Upper lobe of left lung (tissue), 6 donors: ENCODE measurements around the gene KAZN. TPM values are rescaled to one million over a fixed set of nuclear protein-coding genes. Genes with fewer than 3 reads are reported as not detected.

Experiments
- ATAC-seq, 2 donors: fragments of 200-7000 bp; cut with Tn5 transposase; one replicate each; pipeline ENCODE4 v1.9.1; 2022; ENCODE audit warnings: mild to moderate bottlenecking in 2 of 2, moderate library complexity in 2 of 2; ENCODE audit not compliant: low FRiP score in 2 of 2
- DNase-seq, 2 donors: peaks; one replicate each; pipeline ENCODE4 v3.0.0-alpha.2; 2019 to 2020
- H3K27ac ChIP-seq, 4 donors: fragments of 200-600 bp; sonication (generic); one replicate each; pipeline ENCODE4 v1.5.1; 2016 to 2019
- H3K27me3 ChIP-seq, 4 donors: fragments of 200-600 bp; sonication (generic); one replicate each; pipeline ENCODE4 v1.5.1; 2017 to 2019
- H3K36me3 ChIP-seq, 4 donors: fragments of 200-600 bp; sonication (generic); one replicate each; pipeline ENCODE4 v1.5.1; 2016 to 2019
- H3K4me1 ChIP-seq, 4 donors: fragments of 200-600 bp; sonication (generic); one replicate each; pipeline ENCODE4 v1.5.1; 2018 to 2019
- H3K4me3 ChIP-seq, 4 donors: fragments of 200-600 bp; sonication (generic); one replicate each; pipeline ENCODE4 v1.5.1; 2017 to 2019; ENCODE audit warnings: mild to moderate bottlenecking in 2 of 4, moderate library complexity in 1 of 4
- H3K9me3 ChIP-seq, 4 donors: fragments of 200-600 bp; sonication (generic); one replicate each; pipeline ENCODE4 v1.5.1; 2018 to 2019
- CTCF ChIP-seq, 6 experiments: fragments of 450-650 bp in 4 of 6; fragments of 200-600 bp in 2 of 6; sonication (generic) in 2 of 6; IDR thresholded peaks; one replicate each; pipeline ENCODE4 v1.5.1; 2016 to 2019; ENCODE audit warnings: antibody characterized with exemption in 6 of 6
- EP300 ChIP-seq, 4 donors: sonication (generic); formaldehyde crosslinking; IDR thresholded peaks; one replicate each; pipeline ENCODE4 v1.5.1; 2017; ENCODE audit warnings: antibody characterized with exemption in 4 of 4, control low read depth in 2 of 4
- POLR2A ChIP-seq, 4 donors: fragments of 450-650 bp; IDR thresholded peaks; one replicate each; pipeline ENCODE4 v1.5.1; 2016 to 2017; ENCODE audit warnings: antibody characterized with exemption in 4 of 4, mild to moderate bottlenecking in 2 of 4
- POLR2AphosphoS5 ChIP-seq, 2 donors: sonication (generic); formaldehyde crosslinking; IDR thresholded peaks; one replicate each; pipeline ENCODE4 v1.5.1; 2017; ENCODE audit warnings: antibody characterized with exemption in 2 of 2
- WGBS, 2 donors: methylation state at CpG; one replicate each; pipeline ENCODE4 v1.1.5; 2017 to 2018; 5-methylcytosine and 5-hydroxymethylcytosine counted together
- total RNA-seq, 6 donors: library from RNA; depleted of rRNA in 4 of 6; stranded (reverse); fragments of >200 nt in 4 of 6; gene quantifications; one replicate each; pipeline versions ENCODE4 v1.1.0 to v1.2.1, GENCODE V29; 2016 to 2021
- donor health status: DM: no; HTN: no; CAD: no; lungs with moderate emphysema.
- donor health status: DM: no; HTN: yes; CAD: no; lungs with severe emphysema.

The KAZN gene
- total RNA-seq, 6 donors from 2014 or later, result 11.5 to 30.0 (median 17.6) TPM

GRCh38 chr1:15026117-15026489 is 427.6 kb downstream of the KAZN start:
- Histone ChIP-seq H3K27ac (no peak overlapping the region), H3K36me3 (no peaks in the 10 kb centered on the region), H3K4me3 (no peak overlapping the region), H3K9me3 (no peaks in the 10 kb centered on the region), H3K4me1 (peaks cover 6 to 26% (median 15%) of the 10 kb centered on the region in 4 donors), H3K27me3 (no peaks in the 10 kb centered on the region)
- no peak for ATAC-seq
- TF ChIP-seq POLR2AphosphoS5 (IDR thresholded peaks at IDR 0.05) (no peak), POLR2A (IDR thresholded peaks at IDR 0.05) (no peak), EP300 (IDR thresholded peaks at IDR 0.05) (no peak), CTCF (IDR thresholded peaks at IDR 0.05) (no peak)
- DNase-seq, result no peak
- 76 to 79% methylated on average over 4 of the region's 4 CpGs for WGBS, 2 donors

GRCh38 chr1:15027515-15027986 is 429.1 kb downstream of the KAZN start:
- ATAC-seq (peak in 1 of 2 donors; percentile 84), DNase-seq (peak; percentile 61 to 72)
- WGBS, 2 donors, result 41 to 46% methylated on average over 9 to 12 of the region's 12 CpGs
- peaks cover 0 to 15% (median 7%) of the 10 kb centered on the region in 4 donors for H3K4me1 ChIP-seq
- H3K27me3 ChIP-seq, result no peaks in the 10 kb centered on the region
- no peak overlapping the region for H3K4me3 ChIP-seq
- H3K27ac ChIP-seq, result no peak overlapping the region
- no peaks in the 10 kb centered on the region for H3K9me3 ChIP-seq
- H3K36me3 ChIP-seq, result no peaks in the 10 kb centered on the region
- TF ChIP-seq POLR2AphosphoS5 (IDR thresholded peaks at IDR 0.05), result no peak
- TF ChIP-seq CTCF (IDR thresholded peaks at IDR 0.05), result peak; percentile 74 to 91 (median 82)

- H3K27ac ChIP-seq, result no peak overlapping the region
Observed at GRCh38 chr1:15028102-15028501, 429.6 kb downstream of the KAZN start.

GRCh38 chr1:15028616-15029015 is 430.1 kb downstream of the KAZN start:
- no peaks in the 10 kb centered on the region for H3K36me3 ChIP-seq
- no peaks in the 10 kb centered on the region for H3K9me3 ChIP-seq
- DNase-seq (no peak), ATAC-seq (no peak)
- H3K27ac ChIP-seq, result no peak overlapping the region
- WGBS, 2 donors, result 91% methylated on average over 7 of the region's 7 CpGs
- no peaks in the 10 kb centered on the region for H3K27me3 ChIP-seq
- H3K4me1 ChIP-seq, result peaks cover 0 to 7% (median 3%) of the 10 kb centered on the region in 4 donors
- no peak for TF ChIP-seq POLR2A (IDR thresholded peaks at IDR 0.05)
- no peak for TF ChIP-seq POLR2AphosphoS5 (IDR thresholded peaks at IDR 0.05)
- no peak for TF ChIP-seq EP300 (IDR thresholded peaks at IDR 0.05)
- TF ChIP-seq CTCF (IDR thresholded peaks at IDR 0.05), result no peak
- no peak overlapping the region for H3K4me3 ChIP-seq

More at GRCh38 chr1:15028102-15028501, 429.6 kb downstream of the KAZN start:
- ATAC-seq (peak in 1 of 2 donors; percentile 87), DNase-seq (no peak)
- H3K36me3 ChIP-seq, result no peaks in the 10 kb centered on the region
- no peak overlapping the region for H3K4me3 ChIP-seq
- H3K9me3 ChIP-seq, result no peaks in the 10 kb centered on the region
- TF ChIP-seq POLR2A (IDR thresholded peaks at IDR 0.05) (no peak), CTCF (IDR thresholded peaks at IDR 0.05) (no peak), EP300 (IDR thresholded peaks at IDR 0.05) (no peak), POLR2AphosphoS5 (IDR thresholded peaks at IDR 0.05) (no peak)
- H3K27me3 ChIP-seq, result no peaks in the 10 kb centered on the region
- peaks cover 0 to 12% (median 4%) of the 10 kb centered on the region in 4 donors for H3K4me1 ChIP-seq
- 48 to 61% methylated on average over 4 to 6 of the region's 6 CpGs for WGBS, 2 donors

- 93 to 96% methylated on average over 2 to 6 of the region's 6 CpGs for WGBS, 2 donors
- Histone ChIP-seq H3K27ac (no peak overlapping the region), H3K4me1 (peaks cover 0 to 7% (median 3%) of the 10 kb centered on the region in 4 donors), H3K9me3 (no peaks in the 10 kb centered on the region), H3K27me3 (no peaks in the 10 kb centered on the region), H3K4me3 (no peak overlapping the region), H3K36me3 (no peaks in the 10 kb centered on the region)
- TF ChIP-seq POLR2AphosphoS5 (IDR thresholded peaks at IDR 0.05), result no peak
- no peak for TF ChIP-seq EP300 (IDR thresholded peaks at IDR 0.05)
- ATAC-seq (no peak), DNase-seq (no peak)
Observed at GRCh38 chr1:15029036-15029435, 430.6 kb downstream of the KAZN start.
